Body of pancreas (tissue), 4 donors: ENCODE measurements around the gene CDH15.

ENCODE experiments used
- POLR2A ChIP-seq, 3 donors: fragments of 450-650 bp; IDR thresholded peaks; one replicate each; pipeline ENCODE4 v1.6.1; 2016; ENCODE audit warnings: antibody characterized with exemption in 3 of 3, mild to moderate bottlenecking in 2 of 3
- TF ChIP-seq, protein P1 (sequence below), 7 experiments: fragments of 450-650 bp in 4 of 7; fragments of 200-600 bp in 3 of 7; sonication (generic) in 3 of 7; IDR thresholded peaks; one replicate each; pipeline ENCODE4 v1.5.1; 2016 to 2019; ENCODE audit warnings: antibody characterized with exemption in 7 of 7

DNA sequence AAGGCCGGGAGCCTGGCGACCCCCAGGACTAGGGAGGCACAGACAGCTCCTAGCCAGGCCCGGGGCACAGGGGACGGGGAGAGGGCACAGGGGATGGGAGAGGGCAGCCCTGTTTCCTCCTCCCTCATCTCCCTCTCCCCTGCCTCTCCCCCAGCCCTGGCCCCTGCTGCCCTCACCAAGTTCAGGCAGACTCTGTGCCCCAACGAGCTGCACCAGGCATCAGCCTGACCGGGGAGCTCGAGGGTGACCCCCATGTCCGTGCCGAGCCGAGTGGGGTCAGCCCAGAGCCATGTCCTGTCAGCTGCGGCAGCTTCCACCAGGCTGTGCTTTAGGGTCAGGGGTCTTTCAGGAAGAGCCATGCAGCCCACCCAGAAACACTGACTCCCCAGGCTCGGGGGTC lies 6.0 kb downstream of the CDH15 start:
- TF ChIP-seq, protein P1, sequence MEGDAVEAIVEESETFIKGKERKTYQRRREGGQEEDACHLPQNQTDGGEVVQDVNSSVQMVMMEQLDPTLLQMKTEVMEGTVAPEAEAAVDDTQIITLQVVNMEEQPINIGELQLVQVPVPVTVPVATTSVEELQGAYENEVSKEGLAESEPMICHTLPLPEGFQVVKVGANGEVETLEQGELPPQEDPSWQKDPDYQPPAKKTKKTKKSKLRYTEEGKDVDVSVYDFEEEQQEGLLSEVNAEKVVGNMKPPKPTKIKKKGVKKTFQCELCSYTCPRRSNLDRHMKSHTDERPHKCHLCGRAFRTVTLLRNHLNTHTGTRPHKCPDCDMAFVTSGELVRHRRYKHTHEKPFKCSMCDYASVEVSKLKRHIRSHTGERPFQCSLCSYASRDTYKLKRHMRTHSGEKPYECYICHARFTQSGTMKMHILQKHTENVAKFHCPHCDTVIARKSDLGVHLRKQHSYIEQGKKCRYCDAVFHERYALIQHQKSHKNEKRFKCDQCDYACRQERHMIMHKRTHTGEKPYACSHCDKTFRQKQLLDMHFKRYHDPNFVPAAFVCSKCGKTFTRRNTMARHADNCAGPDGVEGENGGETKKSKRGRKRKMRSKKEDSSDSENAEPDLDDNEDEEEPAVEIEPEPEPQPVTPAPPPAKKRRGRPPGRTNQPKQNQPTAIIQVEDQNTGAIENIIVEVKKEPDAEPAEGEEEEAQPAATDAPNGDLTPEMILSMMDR (IDR thresholded peaks at IDR 0.05), result no peak
- no peak for TF ChIP-seq POLR2A (IDR thresholded peaks at IDR 0.05)
